SK-N-MC (cell line): ENCODE data around the gene FAM234A.

Source experiments
- EZH2 ChIP-seq: fragments of 200-600 bp; sonication (generic); IDR thresholded peaks from one replicate; pipeline ENCODE4 v1.6.1; 2017; ENCODE audit warnings: antibody characterized with exemption
- FOXP2 ChIP-seq: optimal IDR thresholded peaks from 2 replicates; pipeline ENCODE3; 2011; ENCODE audit warnings: mild to moderate bottlenecking, moderate library complexity; ENCODE audit not compliant: insufficient read depth; ENCODE audit errors: extremely low read length, control extremely low read depth
- POLR2AphosphoS5 ChIP-seq: IDR thresholded peaks from 2 replicates; pipeline ENCODE4 v1.6.1; 2012; ENCODE audit warnings: mild to moderate bottlenecking, low read depth, low read length, borderline replicate concordance

- TF ChIP-seq EZH2 (no peak), POLR2AphosphoS5 (no peak), FOXP2 (no peak)
Observed at GRCh38 chr16:301950-302349, 67.3 kb downstream of the FAM234A start.
